Activated CD8-positive, alpha-beta T cell treated with anti-CD3 and anti-CD28 coated beads for 36 hours (primary cell): ENCODE measurements around the gene MAP2. TPM values are rescaled to one million over a fixed set of nuclear protein-coding genes. Genes with fewer than 3 reads are reported as not detected.
"Not testable (repeated sequence)": the region's sequence is repeated elsewhere in the genome, so short reads cannot be mapped to it uniquely, and the experiment has no call there.

Source experiments
- ATAC-seq: fragments of 200-7000 bp; cut with Tn5 transposase; one replicate; pipeline ENCODE4 v1.10.0; 2021; ENCODE audit warnings: mild to moderate bottlenecking, moderate library complexity
- CTCF ChIA-PET: fragments of 350-600 bp; sonication (Branson Sonifier 250); formaldehyde crosslinking; loops from one replicate; lab custom pipeline; 2021; ENCODE audit warnings: antibody characterized with exemption; lab: Charles Lee
- POLR2A ChIA-PET: fragments of 350-600 bp; sonication (Branson Sonifier 250); formaldehyde crosslinking; loops from one replicate; lab custom pipeline; 2021; ENCODE audit warnings: antibody characterized with exemption; lab: Charles Lee
- DNase-seq: peaks from one replicate; pipeline ENCODE4 v3.0.0-alpha.2; 2020
- H3K27ac Mint-ChIP-seq: one replicate; pipeline ENCODE4 v1.8.0; 2021; ENCODE audit warnings: mild to moderate bottlenecking, mixed read lengths
- H3K27me3 Mint-ChIP-seq: one replicate; pipeline ENCODE4 v1.8.0; 2021; ENCODE audit warnings: mixed read lengths
- H3K36me3 Mint-ChIP-seq: one replicate; pipeline ENCODE4 v1.8.0; 2021; ENCODE audit warnings: low read depth, mixed read lengths
- H3K4me1 Mint-ChIP-seq: one replicate; pipeline ENCODE4 v1.8.0; 2021; ENCODE audit warnings: low read depth, mixed read lengths
- H3K4me3 Mint-ChIP-seq: one replicate; pipeline ENCODE4 v1.8.0; 2021; ENCODE audit warnings: mild to moderate bottlenecking, moderate library complexity, mixed read lengths
- H3K9me3 Mint-ChIP-seq: one replicate; pipeline ENCODE4 v1.8.0; 2021; ENCODE audit warnings: mixed read lengths
- intact Hi-C: fragments of 100-400 bp; cut with micrococcal nuclease; formaldehyde crosslinking; loops from one replicate; pipeline ENCODE4 v1.10.0; 2022
- total RNA-seq, 2 experiments: library from RNA; stranded (reverse); gene quantifications; one replicate each; pipeline ENCODE4 v1.2.3, GENCODE V29; 2021
- TF ChIP-seq, protein P1 (sequence below): fragments of 200-600 bp; IDR thresholded peaks from one replicate; pipeline ENCODE4 v1.8.0; 2022; ENCODE audit warnings: antibody characterized with exemption, mild to moderate bottlenecking

The MAP2 gene
- total RNA-seq, 2 experiments from 2014 or later: not detected

DNA sequence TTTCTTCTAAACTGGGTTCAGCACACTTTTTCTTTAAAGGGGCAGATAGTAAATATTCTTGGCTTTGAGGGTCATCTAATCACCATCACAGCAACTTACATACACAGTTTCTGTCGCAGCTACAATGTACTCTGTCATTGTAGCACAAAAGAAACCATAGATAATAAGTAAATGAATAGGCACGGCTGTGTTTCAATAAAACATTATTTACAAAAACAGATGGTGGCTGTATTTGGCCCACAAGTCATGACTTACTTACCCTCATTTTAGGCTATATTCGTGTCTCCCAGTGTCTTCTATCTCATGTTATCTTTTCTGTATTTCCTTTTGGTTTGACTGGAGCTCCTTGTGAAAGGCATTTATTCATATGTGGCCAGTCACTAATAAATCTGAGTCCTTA, 168.3 kb downstream of the MAP2 start:
- Mint-ChIP-seq H3K27me3 (no peaks in the 10 kb centered on the region), H3K4me1 (no peaks in the 10 kb centered on the region), H3K27ac (no peak overlapping the region), H3K36me3 (no peaks in the 10 kb centered on the region), H3K4me3 (no peak overlapping the region), H3K9me3 (peaks cover 4% of the 10 kb centered on the region)
- TF ChIP-seq, protein P1, sequence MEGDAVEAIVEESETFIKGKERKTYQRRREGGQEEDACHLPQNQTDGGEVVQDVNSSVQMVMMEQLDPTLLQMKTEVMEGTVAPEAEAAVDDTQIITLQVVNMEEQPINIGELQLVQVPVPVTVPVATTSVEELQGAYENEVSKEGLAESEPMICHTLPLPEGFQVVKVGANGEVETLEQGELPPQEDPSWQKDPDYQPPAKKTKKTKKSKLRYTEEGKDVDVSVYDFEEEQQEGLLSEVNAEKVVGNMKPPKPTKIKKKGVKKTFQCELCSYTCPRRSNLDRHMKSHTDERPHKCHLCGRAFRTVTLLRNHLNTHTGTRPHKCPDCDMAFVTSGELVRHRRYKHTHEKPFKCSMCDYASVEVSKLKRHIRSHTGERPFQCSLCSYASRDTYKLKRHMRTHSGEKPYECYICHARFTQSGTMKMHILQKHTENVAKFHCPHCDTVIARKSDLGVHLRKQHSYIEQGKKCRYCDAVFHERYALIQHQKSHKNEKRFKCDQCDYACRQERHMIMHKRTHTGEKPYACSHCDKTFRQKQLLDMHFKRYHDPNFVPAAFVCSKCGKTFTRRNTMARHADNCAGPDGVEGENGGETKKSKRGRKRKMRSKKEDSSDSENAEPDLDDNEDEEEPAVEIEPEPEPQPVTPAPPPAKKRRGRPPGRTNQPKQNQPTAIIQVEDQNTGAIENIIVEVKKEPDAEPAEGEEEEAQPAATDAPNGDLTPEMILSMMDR: no peak
- ATAC-seq (no peak), DNase-seq (no peak)
- ChIA-PET CTCF (no interaction called here), POLR2A (no interaction called here)
- intact Hi-C loops: no loop called here

DNA sequence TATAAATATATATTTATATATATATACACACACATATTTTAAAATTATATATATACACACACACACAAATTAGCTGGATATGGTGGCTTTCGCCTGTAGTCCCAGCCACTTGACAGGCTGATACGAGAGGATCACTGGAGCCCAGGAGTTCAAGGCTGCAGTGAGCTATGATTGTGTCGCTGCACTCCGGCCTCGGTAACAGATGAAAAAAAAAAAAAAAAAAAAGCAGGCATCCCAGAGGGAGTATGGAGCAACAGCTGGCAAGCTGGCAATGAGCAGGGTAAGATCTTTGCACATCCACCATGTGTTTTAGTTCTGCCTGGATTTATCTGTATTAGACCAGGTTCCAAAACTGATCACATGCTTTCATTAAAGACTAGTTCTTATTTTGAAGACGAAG, 170.1 kb downstream of the MAP2 start:
- no peak for ATAC-seq
- TF ChIP-seq, protein P1: no peak

DNA sequence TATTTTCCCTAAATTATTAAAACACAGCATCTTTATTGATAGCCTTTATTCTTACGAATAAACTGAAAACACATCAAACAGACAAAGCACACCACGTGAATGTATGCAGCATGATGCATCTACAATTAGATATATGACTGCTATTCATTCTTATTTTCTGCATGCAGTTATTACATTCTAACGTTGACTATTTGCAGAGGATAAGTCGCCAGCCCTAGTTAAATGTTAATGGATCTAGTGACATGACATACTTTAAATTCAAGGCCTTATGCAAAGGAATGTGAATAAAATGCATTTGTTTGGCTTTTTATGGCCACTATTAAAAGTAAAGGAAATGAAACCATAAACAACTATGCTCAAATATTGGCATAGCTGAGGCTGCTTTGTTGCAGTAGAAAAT, 172.4 kb downstream of the MAP2 start:
- no peak for DNase-seq
- Mint-ChIP-seq H3K36me3 (no peaks in the 10 kb centered on the region), H3K4me3 (no peak overlapping the region), H3K27me3 (no peaks in the 10 kb centered on the region), H3K9me3 (peaks cover 5% of the 10 kb centered on the region), H3K4me1 (no peaks in the 10 kb centered on the region), H3K27ac (no peak overlapping the region)
- POLR2A ChIA-PET: no interaction called here
- ATAC-seq: no peak
- TF ChIP-seq, protein P1: no peak
- CTCF ChIA-PET: no interaction called here
- intact Hi-C loops: no loop called here

More for the DNA sequence above, 170.1 kb downstream of the MAP2 start:
- H3K27me3 Mint-ChIP-seq: no peaks in the 10 kb centered on the region
- no peaks in the 10 kb centered on the region for H3K36me3 Mint-ChIP-seq
- H3K4me3 Mint-ChIP-seq: no peak overlapping the region
- no peak for DNase-seq
- H3K27ac Mint-ChIP-seq: no peak overlapping the region
- ChIA-PET POLR2A (no interaction called here), CTCF (no interaction called here)
- peaks cover 4% of the 10 kb centered on the region for H3K9me3 Mint-ChIP-seq
- intact Hi-C loops: no loop called here
- H3K4me1 Mint-ChIP-seq: no peaks in the 10 kb centered on the region

DNA sequence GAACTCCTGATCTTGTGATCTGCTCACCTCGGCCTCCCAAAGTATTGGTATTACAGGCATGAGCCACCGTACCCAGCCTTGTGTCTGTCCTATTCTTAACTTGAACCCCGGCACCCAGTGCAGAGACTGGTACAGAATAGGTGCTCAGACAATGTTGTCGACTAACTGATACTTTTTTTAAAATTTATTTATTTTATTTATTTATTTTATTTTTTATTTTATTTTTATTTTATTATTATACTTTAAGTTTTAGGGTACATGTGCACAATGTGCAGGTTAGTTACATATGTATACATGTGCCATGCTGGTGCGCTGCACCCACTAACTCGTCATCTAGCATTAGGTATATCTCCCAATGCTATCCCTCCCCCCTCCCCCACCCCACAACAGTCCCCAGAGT, 174.4 kb downstream of the MAP2 start:
- intact Hi-C loops, H3K9me3 Mint-ChIP-seq, H3K27ac Mint-ChIP-seq, ATAC-seq, CTCF ChIA-PET, POLR2A ChIA-PET, H3K27me3 Mint-ChIP-seq, H3K4me1 Mint-ChIP-seq, H3K4me3 Mint-ChIP-seq, DNase-seq, H3K36me3 Mint-ChIP-seq: not testable (repeated sequence)

DNA sequence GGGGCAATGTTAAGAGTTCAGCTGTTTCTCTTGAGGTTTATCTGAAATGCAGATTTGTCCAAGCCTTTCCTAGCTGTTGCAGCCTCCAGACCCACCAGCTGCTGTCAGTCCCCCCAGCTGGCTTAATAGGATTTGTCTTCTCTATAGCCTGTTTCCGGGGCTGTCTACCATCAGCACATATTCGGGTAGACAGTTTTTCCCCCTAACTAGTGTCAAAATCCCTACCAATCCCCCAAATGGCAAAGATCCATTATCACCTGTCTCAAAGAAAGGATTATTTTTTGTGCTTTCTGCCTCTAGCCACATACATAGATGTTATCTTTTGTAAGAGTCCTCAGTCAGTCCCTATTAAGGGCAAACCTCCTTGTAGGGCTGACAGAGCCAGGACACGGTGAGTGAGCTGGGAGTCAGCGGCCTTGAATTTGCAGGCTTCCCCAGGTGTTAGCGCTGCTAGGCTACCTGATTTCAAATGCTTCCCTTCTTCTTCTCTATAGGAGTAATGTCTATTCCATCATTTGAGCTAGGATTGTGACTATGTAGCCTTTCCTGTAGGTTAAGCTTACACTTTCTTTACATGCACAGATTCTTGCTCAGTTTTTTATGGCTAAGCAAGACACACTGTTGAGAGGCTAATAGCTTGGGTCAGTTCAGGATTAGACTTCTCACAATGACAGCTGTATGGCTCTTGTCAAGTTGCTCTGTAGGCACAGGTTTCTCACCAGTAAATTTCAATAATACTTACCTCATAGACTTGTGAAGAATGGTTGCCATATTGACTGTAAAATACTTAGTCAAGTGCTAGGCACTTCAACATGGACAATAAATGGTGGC, 176.7 kb downstream of the MAP2 start:
- Mint-ChIP-seq H3K27me3 (no peaks in the 10 kb centered on the region), H3K4me3 (no peak overlapping the region), H3K27ac (no peak overlapping the region), H3K9me3 (peaks cover 4% of the 10 kb centered on the region), H3K4me1 (no peaks in the 10 kb centered on the region), H3K36me3 (no peaks in the 10 kb centered on the region)
- ATAC-seq: no peak
- intact Hi-C loops: no loop called here
- TF ChIP-seq, protein P1: no peak
- ChIA-PET CTCF (no interaction called here), POLR2A (no interaction called here)
- DNase-seq: no peak
